ENCODE results near the gene HEMK1. TPM values are rescaled to one million over a fixed set of nuclear protein-coding genes. Genes with fewer than 3 reads are reported as not detected.

HEMK1 gene
- polyA plus RNA-seq, 2 of the 4 experiments (the other 2 are of a cell fraction), result 4.3 to 4.7 TPM

GRCh38 chr3:50549226-50549625 lies 20.1 kb upstream of the HEMK1 start:
- H3K4me2 ChIP-seq, result no peak overlapping the region
- CTCF ChIA-PET, result interaction anchor here (0.8 to 3.7 kb wide), 20 partner anchors 9 to 213 kb away, joined by 3 to 39 read pairs (median 4); partner anchors contain the start of gene ZMYND10
- ATAC-seq (no peak), FAIRE-seq (no peak), DNase-seq (ENCODE audit: low read depth in 1 of 2, low spot score in 1 of 2) (no peak)
- 67% methylated on average over 3 of the region's 3 CpGs for WGBS (ENCODE audit: missing lambda C conversion rate)
- TF ChIP-seq JUNB (IDR thresholded peaks at IDR 0.05), result no peak
- TF ChIP-seq RCOR1 (IDR thresholded peaks at IDR 0.05; ENCODE audit: low read depth, low read length), result no peak
- TF ChIP-seq ZC3H11A (IDR thresholded peaks at IDR 0.05), result no peak
- POLR2A ChIA-PET, result no interaction called here
- H3K27ac ChIP-seq, result no peak overlapping the region
- no peaks in the 10 kb centered on the region for H3K4me1 ChIP-seq
- no peak overlapping the region for H3K4me3 ChIP-seq
- H3K9me3 ChIP-seq, result no peaks in the 10 kb centered on the region

GRCh38 chr3:50550079-50550736 lies 19.1 kb upstream of the HEMK1 start:
- DNase-seq (ENCODE audit: low read depth in 1 of 2, low spot score in 1 of 2), result peak; percentile 32 to 52
- CTCF ChIA-PET, result interaction anchor here (0.5 to 3.7 kb wide), 29 partner anchors 8 to 1180 kb away, joined by 3 to 39 read pairs (median 3); partner anchors contain the start of genes C3orf18, CYB561D2, MAPKAPK3 and NPRL2
- WGBS (ENCODE audit: missing lambda C conversion rate), result 38% methylated on average over 6 of the region's 13 CpGs
- TF ChIP-seq SREBF2 (IDR thresholded peaks at IDR 0.05) (no peak), CTCF (IDR thresholded peaks at IDR 0.05) (peak; percentile 63), NR3C1 (IDR thresholded peaks at IDR 0.05) (no peak), MAZ (IDR thresholded peaks at IDR 0.05; ENCODE audit: borderline replicate concordance, low read depth, low read length) (no peak), SMC3 (IDR thresholded peaks at IDR 0.05) (peak; percentile 44; the same call in 2 of the 3 replicates), NPAS2 (CRISPR knock-in tag; IDR thresholded peaks at IDR 0.05; ENCODE audit: borderline replicate concordance) (no peak), FOSB (CRISPR knock-in tag; IDR thresholded peaks at IDR 0.05) (no peak), FOXS1 (CRISPR knock-in tag; IDR thresholded peaks at IDR 0.05) (no peak), TP53 (CRISPR knock-in tag; IDR thresholded peaks at IDR 0.05) (no peak), RAD21 (conservative IDR thresholded peaks at IDR 0.05 in 1 of 2, IDR thresholded peaks at IDR 0.05 in 1 of 2) (peak; percentile 60 to 63), HEYL (CRISPR knock-in tag; IDR thresholded peaks at IDR 0.05) (no peak), RCOR1 (IDR thresholded peaks at IDR 0.05; ENCODE audit: low read depth, low read length) (no peak)
- TF ChIP-seq, protein P1, sequence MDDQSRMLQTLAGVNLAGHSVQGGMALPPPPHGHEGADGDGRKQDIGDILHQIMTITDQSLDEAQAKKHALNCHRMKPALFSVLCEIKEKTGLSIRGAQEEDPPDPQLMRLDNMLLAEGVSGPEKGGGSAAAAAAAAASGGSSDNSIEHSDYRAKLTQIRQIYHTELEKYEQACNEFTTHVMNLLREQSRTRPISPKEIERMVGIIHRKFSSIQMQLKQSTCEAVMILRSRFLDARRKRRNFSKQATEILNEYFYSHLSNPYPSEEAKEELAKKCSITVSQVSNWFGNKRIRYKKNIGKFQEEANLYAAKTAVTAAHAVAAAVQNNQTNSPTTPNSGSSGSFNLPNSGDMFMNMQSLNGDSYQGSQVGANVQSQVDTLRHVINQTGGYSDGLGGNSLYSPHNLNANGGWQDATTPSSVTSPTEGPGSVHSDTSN (IDR thresholded peaks at IDR 0.05), result no peak
- peak; percentile 63 to 86; a peak in 3 of 6 replicates for ATAC-seq
- no peaks in the 10 kb centered on the region for H3K9me3 ChIP-seq
- no peak overlapping the region for H3K4me3 ChIP-seq
- FAIRE-seq, result no peak
- POLR2A ChIA-PET, result no interaction called here
- H3K27ac ChIP-seq, result no peak overlapping the region
- no peak overlapping the region for H3K4me2 ChIP-seq
- H3K4me1 ChIP-seq, result no peaks in the 10 kb centered on the region

- WGBS (ENCODE audit: missing lambda C conversion rate), result 31% methylated on average over 7 of the region's 9 CpGs
- ATAC-seq (no peak), DNase-seq (ENCODE audit: low read depth in 1 of 2, low spot score in 1 of 2) (no peak), FAIRE-seq (no peak)
- ChIA-PET CTCF (interaction anchor here (0.7 to 3.7 kb wide), 18 partner anchors 9 to 203 kb away, joined by 3 to 39 read pairs (median 4); partner anchors contain the start of genes C3orf18, CYB561D2, MAPKAPK3 and NPRL2), POLR2A (no interaction called here)
- TF ChIP-seq FOSB (CRISPR knock-in tag; IDR thresholded peaks at IDR 0.05), result no peak
- Histone ChIP-seq H3K4me3 (no peak overlapping the region), H3K27ac (no peak overlapping the region), H3K4me1 (no peaks in the 10 kb centered on the region), H3K9me3 (no peaks in the 10 kb centered on the region), H3K4me2 (no peak overlapping the region)
Observed at GRCh38 chr3:50551054-50551659, 18.2 kb upstream of the HEMK1 start.
